ENCODE data around the gene HMGB2. TPM values are rescaled to one million over a fixed set of nuclear protein-coding genes. Genes with fewer than 3 reads are reported as not detected.
A peak's percentile ranks its signal among the peaks of the same experiment; 100 is the strongest.

The HMGB2 gene
- 20.4 TPM for total RNA-seq

DNA sequence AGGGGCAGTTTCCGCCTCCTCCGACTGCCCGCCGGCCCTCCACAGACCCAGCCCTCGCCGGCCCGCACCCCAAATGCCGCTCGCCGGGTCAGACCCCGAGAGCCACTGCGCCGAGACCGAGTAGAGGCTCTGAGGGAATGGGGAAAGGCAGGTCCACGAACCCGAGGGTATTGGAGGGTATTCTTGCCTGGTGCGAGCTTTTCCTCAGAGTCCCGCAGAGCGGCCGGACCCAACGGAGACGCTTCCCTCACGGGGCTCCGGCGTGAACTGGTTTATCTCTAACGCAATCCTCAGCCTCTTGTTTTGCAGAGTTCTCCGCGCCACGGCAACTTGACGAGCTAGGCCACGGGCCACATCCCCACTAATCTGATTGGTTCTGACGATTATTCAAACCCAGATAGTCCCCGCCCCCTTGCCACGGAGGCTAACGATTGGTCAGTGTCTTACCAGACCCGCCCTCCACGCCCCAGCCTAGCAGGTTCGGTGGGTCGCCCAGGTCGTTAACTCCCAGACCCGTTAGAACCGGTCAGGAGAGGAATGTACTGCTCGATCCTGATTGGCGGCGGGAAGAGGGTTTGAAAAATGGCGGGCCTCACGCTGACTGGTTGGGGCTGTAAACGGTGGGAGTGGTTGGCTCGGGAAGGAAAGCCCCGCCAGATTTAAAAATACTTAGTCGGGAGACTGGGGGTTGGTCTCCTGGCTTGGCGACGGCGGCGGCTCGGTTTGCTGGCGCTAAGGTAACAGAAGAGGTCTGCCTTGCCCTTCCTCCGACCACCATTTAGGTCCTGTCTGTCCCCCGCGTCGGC lies at the start of gene HMGB2:
Gene HMGB2, minus strand, starts transcription at position 274 of the 806 bp plus-strand sequence. CDS start 709 bp downstream, outside the sequence.
- DNase-seq = peak; percentile 99

DNA sequence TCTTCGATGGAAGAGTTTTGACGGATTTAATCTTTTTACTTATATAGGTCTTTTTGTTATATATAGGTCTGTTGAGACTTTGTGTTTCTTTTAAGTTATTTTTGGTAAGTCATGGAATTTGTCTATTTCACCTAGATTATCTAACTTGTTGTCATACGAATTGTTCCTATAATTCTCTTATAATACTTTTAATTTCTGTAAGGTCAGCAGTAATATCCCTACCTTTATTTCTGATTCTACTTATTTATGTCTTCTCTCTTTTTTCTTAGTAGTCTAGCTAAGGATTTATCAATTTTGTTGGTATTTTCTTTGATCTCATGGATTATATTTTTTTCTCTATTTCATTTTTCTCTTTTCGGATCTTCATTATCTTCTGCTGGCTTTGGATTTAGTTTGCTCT lies 48.2 kb upstream of the HMGB2 start:
- no peak for DNase-seq

DNA sequence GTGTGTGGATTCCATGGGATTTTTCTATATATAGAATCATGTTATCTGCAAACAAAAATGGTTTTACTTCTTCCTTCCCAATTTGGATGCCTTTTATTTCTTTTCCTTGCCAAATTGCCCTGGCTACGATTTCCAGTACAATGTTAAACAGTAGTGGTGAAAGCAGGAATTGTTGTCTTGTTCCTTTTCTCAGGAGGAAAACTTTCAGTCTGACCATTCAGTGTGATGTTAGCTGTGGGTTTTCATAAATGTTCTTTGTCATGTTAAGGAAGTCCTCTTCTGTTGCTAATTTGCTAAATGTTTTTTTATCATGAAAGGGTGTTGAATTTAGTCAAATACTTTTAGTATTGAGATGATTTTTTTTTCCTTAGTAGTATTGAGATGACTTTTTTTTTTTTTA lies 47.5 kb upstream of the HMGB2 start:
- DNase-seq = no peak

DNA sequence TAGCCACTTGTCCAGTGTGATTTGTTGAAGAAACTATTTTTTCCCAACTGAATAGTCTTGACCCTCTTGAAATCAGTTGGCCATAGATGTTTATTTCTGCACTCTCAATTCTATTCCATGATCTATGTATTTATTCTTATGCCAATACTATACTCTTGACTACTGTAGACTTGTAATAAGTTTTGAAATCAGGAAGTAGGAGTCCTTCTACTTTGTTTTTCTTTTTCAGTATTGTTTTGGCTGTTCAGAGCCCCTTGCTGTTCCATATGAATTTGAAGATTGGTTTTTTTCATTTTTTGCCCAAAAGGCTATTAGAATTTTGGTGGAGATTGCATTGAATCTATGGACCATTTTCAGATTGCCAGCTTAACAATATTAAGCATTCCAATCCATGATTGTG lies 46.8 kb upstream of the HMGB2 start:
- no peak for DNase-seq

DNA sequence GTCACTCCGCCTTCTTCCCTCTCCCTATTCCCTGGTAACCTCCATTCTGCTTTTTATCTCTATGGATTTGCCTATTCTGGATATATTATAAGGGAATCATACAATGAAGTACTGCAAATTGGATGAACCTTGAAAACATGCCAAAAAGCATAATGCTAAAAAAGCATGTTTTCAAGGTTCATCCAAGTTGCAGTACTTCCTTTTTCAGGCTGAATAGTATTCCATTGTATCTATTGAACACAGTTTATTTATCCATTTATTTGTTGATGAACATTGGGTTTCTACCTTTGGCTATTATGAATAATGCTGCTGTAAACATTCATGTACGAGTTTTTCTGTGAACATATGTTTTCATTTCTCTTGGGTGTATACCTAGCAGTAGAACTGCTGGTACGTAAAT lies 45.8 kb upstream of the HMGB2 start:
- DNase-seq = no peak

DNA sequence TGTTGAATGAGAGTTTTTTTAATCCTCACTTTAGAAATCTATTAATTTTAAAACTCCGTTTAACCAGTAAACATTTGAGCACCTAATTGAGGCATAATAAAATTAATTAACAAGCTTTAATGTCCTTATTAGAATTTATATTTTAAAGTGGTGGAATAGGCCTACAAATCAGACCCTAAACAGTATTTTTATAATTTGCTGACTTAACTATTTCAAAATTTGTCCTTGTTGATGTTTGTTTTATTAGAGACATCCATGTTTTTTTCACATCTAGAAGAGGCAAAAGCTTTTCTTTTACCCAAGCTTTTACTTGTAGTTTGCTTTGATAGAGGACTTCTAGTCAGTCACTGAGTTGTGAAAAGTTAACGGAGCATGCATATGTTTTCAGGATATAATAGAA lies 40.4 kb upstream of the HMGB2 start:
- DNase-seq = no peak

DNA sequence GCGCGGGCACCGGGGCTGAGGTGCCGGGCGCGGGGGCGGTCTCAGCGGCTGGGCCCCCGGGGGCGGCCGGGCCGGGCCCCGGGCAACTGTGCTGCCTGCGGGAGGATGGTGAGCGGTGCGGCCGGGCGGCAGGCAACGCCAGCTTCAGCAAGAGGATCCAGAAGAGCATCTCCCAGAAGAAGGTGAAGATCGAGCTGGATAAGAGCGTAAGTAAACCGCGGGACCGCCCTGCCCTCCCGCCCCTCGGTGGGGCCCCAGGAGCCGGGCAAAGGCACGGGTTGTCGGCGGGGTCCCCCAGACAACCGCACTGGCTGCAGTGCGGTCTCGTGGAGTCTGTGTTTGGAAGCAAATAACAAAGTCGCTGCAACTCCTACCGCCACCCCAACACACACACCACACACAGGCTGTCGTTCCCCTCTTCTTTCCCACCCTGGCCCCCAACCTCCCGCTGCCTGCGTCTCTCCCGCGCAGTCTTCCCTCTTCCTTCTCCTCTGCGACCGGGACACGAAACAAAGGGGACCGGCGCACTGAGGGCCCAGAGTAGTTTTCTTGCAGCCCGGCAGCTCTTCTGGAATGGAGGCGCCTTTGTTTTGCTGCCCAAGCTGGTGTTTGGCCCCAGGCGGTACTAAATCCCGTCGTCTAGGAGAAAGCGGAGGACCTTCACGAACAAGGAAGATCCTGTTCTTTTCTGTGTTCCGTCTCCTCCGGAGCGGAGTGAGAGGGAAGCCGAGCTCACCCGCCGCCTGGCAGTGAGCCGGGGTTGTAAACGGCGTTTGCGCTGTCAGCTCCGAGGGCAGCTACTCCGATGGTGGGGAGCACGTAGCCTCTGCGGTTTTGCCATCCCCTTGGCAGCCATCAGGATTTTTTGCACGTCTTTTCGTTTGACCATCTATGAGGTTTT lies 37.4 kb upstream of the HMGB2 start:
- peak; percentile 72 for DNase-seq

DNA sequence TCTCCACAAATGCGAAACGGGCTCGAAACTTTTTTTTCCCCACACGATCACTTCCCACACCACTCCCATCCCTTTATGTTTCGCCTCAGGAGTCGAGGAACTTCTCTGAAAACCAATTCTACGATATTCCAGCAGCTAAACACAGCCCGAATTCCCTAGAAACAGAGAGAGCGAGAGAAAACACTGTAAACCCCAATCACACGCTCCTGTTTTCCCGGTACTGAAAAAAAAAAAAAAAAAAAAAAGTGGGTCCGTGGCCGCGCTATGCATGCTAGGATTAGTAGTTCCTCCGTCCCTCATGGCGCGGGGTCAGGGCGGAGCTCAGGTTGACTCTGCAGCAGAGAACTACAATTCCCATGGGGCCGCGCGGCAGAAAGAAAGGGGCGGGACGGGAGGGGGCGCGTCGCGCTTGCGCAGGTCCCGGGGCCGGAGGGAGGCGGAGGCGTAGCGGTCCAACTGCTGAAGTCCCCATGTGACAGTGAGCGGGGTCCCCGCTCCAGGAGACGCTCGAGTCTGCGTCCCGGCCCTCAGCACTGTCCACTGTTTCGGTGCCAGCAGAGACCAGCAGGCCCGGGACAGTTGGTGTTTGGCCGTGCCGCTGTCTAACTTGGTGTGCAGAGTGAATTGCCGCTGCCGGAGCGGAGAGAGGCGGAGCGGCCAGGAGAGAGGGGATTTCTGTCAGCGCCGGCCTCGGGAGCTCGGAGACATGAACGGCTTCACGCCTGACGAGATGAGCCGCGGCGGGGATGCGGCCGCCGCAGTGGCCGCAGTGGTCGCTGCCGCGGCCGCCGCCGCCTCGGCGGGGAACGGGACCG lies 36.5 kb upstream of the HMGB2 start, which contains the start of gene SAP30:
Gene SAP30, plus strand, starts transcription at position 478 of the 815 bp plus-strand sequence. Its CDS starts 229 bp downstream, at position 707.
- peak; percentile 97 for DNase-seq

DNA sequence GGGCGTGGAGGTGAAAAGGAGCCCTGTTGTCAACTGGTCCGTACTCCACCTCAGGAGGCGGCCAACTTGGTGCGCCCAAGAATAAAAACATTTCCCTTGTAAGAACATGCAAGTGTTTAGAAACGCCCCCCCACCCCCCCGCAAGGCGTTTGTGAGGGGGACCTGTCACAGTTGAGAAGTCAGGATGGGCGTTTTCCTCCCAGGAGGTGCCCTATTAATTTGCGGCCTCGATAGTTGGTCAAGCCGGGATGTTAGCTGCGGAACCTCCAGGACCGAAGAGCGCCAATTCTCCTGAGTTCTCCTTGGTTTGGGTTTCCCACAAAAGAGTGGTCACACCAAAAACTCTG lies 35.9 kb upstream of the HMGB2 start:
- DNase-seq = no peak

DNA sequence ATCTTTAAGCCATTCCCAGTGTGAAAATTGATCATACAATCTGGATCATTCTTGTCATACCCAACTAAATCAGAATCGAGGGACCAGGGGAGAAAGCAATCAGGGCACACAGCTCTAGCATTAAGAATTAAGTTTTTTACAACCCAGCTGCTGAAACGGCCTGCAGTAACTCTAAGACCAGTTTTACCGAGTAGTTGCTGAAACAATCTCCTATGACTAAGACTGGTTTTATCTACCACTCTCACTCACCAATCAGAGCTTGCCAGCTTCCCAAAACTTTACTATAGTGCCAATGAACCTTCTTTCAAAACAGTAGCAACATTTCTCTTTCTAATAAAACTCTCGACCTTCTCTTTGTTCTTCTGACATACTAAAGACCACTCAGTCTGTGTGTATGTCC lies 33.8 kb upstream of the HMGB2 start:
- DNase-seq = no peak

DNA sequence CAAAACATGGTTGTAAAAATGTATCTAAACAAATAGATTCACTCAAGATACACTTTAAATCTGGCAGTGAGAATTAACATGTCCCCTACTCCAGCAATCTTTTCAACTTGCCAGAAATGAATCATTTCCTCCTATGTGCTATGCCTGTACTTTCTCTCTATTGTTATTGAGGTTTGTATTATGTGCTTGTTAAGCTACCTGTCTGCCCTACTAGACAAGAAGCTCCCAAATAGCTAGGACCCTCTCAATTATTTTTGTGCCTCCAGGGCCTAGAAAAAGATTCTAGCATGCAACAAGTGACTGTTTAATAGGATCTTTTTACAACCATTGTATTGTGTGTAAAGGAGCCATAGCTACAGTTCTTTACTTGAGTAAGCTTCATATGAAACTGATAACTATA lies 33.1 kb upstream of the HMGB2 start:
- DNase-seq = no peak

DNA sequence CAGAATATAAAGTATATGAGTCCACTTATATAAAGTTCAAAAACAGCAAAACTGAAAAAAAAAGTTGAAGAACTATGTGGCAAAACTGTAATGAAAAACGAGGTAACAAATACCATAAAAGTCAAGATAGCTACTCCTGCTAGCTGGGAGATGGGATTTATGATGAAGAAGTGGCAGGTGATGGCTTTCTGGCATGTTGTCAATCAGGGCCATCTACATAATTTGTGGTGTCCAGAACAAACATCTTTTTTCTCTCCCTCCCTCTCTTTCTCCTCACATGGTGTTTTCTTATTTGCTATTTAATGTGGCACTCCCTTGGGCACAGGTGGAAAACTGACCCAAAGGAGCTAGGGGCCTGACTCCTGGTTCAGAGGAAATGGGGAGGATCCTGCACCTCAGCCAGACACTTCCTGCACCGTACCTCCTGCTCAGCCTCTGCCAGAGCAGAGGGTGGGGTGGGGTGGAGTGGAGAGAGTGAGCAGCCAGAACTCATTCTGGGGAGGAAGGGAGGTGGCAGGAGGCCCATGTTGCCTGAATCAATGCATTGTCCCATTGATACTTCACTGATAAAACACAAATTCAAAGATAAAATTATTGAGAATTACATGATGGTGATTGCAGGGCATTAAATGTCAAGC lies 31.3 kb upstream of the HMGB2 start:
- DNase-seq = no peak

DNA sequence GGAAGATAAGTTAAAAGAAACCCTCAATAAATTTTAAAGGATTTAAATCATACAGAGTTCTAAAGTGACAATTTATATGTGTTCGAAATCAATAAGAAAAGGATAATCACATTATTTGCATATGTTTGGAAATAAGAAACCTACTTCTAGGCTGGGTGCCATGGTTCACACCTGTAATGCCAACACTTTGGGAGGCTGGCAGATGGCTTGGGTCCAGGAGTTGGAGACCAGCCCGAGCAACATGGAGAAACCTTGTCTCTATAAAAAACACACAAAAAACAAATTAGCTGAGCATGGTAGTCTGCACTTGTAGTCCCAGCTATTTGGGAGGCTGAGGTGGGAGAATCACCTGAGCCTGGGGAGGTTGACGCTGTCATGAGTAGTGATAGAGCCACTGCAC lies 28.5 kb upstream of the HMGB2 start:
- no peak for DNase-seq

DNA sequence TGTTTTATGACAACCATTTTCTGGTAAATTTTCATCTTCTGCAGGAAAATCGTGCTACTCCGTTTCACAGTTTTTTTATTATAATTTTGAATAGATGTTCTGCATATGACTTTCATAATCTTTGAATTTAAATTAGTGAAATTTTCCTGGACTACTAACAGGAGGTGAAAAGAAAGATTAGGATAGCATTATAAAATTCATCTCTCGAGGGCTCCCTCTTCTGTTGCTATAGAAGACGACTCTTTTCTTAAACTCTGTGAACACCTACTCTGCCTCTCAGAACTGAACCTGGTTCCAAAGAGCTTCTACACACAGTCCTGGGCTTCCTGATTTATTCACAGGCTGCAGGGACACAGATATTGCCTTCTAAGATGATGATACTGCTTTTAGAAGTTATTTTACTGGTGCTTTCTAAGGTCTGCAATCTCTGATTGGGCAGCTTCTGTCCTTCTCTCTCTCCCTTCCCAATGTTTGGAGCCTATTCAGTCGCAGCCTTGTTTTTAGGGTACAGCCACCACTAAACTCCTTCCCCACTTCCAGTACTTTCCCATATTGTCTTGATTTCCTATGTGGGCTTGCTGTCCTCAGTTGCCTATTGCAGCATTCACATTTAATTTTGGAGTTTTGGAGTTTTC lies 26.5 kb upstream of the HMGB2 start:
- no peak for DNase-seq

DNA sequence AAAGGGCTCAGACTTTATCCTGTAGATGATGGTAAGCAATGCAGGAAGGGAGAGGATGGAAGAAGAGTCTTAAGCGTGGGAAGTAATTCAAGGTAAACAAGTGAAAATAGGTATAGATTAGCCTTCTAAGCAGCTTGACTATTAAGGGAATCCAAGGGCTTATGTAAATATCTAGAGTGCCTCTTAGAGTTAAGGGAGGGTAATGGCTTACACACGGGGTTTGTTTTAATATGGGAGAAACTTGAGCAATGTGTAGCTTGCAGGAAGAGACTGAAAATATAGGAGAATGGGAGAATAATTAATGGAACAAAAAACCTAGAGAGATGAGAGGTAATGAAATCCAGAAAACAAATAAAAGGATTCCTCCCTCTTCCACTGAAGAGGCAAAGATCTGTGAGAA lies 23.8 kb upstream of the HMGB2 start:
- DNase-seq = no peak

DNA sequence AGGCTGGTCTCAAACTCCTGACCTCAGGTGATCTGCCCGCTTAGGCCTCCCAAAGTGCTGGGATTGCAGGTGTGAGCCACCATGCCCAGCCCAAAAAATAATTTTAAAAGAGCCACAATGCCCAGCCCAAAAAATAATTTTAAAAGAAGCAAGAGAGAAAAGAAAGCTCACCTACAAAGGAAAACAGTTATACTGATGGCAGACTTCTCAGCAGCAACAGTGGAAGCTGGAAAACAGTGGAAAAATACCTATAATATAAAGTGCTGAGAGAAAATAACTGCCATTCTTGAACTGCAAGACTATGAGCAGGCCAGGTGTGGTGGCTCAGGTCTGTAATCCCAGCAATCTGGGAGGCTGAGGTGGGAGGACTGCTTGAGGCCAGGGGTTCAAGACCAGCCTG lies 13.3 kb upstream of the HMGB2 start:
- no peak for DNase-seq

DNA sequence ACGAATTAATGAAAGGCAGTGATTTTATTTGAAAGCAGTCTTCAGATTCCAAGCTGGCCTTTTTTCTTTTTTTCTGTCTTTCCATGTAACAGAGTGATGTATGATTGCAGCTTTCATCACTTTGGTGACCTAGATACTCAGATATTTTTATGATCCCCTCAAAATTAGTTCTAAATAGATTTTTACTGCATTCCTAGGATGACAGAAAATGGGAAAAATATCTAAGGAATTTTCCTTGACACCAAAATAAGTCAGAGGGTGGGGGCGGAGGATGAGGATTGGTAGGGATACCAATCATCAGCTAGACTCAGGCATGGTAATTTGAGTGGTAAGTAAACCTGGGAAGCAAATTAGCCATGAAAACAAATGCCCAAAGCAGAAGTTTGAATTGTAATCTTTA lies 11.9 kb upstream of the HMGB2 start:
- no peak for DNase-seq

DNA sequence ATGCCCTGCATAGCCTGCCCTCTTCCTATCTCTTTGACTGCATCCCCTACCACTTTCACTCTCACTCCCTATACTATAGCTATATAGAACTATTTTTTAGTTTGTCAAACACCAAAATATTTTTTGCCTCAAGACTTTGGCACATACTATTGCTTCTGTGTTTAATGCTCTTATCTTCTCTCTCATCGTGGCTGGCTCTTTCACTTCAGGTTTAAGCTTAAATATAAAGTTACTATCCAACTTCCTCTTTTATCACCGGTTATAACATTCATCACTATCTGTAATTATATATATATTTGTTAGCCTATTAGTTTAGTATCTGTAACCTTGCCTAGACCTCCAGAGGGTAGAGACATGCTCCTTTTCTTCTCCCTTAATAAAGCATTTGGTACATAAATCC lies 11.5 kb upstream of the HMGB2 start:
- DNase-seq = no peak

DNA sequence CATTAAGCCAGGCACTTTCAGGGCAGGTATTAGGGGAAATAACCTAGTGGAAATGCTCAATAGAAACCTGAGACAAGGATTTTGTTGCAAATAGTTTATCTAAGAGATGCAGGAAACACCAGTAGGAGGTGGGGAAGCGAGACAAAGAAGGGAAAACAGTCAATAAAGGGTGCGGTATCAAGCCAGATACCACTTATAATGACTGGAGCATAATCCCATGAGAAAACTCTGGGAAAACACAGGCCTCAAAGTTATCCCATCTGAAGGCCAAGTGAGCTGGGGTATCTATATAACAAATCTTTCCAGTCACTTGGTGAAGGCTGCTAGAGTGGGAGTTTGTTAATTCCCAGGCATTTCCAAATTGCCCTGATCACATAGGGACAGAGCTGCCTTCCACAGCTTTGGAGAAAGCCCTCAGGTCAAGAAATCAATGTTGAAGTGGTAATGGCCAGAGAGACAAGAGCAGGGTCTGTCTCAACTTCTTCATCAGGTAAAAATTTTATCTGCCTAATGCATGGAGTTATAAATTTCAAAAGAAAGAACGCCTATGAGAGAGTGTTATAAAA lies 9.8 kb upstream of the HMGB2 start:
- DNase-seq = no peak

DNA sequence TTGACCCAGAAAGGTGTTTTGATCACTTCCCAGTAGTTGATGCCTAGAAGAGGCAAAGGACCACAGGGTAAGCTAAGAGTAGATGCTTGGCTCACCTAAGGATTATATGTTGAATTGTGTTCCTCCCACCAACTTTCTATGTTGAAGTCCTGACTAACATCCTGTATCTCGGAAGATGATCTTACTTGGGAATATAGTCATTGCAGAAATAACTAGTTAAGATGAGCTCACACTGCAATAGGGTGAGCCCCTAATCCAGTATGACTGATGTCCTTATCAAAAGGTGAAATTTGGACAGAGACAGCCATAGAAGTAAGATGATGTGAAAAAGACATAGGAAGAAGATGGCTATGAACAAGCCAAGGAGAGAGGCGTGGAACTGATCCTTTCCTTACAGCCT lies 3.3 kb upstream of the HMGB2 start:
- DNase-seq = no peak

Data from occipital lobe (tissue), 2 donors.